Measurements from ENCODE around the gene FCRLB. TPM values are rescaled to one million over a fixed set of nuclear protein-coding genes. Genes with fewer than 3 reads are reported as not detected.

FCRLB gene
- total and polyA plus RNA-seq, 9 of the 15 experiments (the other 6 are each of a cell fraction or from before 2014, with no cell fraction given) = 0.20 to 4.6 (median 1.3) TPM

- TF ChIP-seq, protein P1, sequence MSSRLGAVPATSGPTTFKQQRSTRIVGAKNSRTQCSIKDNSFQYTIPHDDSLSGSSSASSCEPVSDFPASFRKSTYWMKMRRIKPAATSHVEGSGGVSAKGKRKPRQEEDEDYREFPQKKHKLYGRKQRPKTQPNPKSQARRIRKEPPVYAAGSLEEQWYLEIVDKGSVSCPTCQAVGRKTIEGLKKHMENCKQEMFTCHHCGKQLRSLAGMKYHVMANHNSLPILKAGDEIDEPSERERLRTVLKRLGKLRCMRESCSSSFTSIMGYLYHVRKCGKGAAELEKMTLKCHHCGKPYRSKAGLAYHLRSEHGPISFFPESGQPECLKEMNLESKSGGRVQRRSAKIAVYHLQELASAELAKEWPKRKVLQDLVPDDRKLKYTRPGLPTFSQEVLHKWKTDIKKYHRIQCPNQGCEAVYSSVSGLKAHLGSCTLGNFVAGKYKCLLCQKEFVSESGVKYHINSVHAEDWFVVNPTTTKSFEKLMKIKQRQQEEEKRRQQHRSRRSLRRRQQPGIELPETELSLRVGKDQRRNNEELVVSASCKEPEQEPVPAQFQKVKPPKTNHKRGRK (tag; IDR thresholded peaks at IDR 0.05) = no peak
- TF ChIP-seq ZEB2 (IDR thresholded peaks at IDR 0.05) (peak; percentile 49; the same call in 1 of the 2 replicates), KHSRP (IDR thresholded peaks at IDR 0.05) (no peak), SMARCA4 (IDR thresholded peaks at IDR 0.05) (peak; percentile 44; the same call in 1 of the 2 replicates), ZNF583 (CRISPR knock-in tag; IDR thresholded peaks at IDR 0.05) (no peak), SMC3 (conservative IDR thresholded peaks at IDR 0.05; ENCODE audit: insufficient read depth, low read depth, low read length) (peak; percentile 27; the same call in 1 of the 2 replicates), CTCFL (IDR thresholded peaks at IDR 0.05; ENCODE audit: borderline replicate concordance, insufficient read depth, low read depth, low read length, poor library complexity, severe bottlenecking) (peak; percentile 90), ZBTB17 (CRISPR knock-in tag; IDR thresholded peaks at IDR 0.05) (no peak), ZMIZ1 (IDR thresholded peaks at IDR 0.05; ENCODE audit: low read depth in 2 of 2, low read length in 2 of 2) (no peak), PTRF (tag; IDR thresholded peaks at IDR 0.05) (no peak), MYBL2 (IDR thresholded peaks at IDR 0.05; ENCODE audit: low read depth) (no peak), MYBL2 (CRISPR knock-in tag; IDR thresholded peaks at IDR 0.05; ENCODE audit: borderline replicate concordance) (no peak)
- TF ChIP-seq, protein P2, sequence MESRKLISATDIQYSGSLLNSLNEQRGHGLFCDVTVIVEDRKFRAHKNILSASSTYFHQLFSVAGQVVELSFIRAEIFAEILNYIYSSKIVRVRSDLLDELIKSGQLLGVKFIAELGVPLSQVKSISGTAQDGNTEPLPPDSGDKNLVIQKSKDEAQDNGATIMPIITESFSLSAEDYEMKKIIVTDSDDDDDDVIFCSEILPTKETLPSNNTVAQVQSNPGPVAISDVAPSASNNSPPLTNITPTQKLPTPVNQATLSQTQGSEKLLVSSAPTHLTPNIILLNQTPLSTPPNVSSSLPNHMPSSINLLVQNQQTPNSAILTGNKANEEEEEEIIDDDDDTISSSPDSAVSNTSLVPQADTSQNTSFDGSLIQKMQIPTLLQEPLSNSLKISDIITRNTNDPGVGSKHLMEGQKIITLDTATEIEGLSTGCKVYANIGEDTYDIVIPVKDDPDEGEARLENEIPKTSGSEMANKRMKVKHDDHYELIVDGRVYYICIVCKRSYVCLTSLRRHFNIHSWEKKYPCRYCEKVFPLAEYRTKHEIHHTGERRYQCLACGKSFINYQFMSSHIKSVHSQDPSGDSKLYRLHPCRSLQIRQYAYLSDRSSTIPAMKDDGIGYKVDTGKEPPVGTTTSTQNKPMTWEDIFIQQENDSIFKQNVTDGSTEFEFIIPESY (CRISPR knock-in tag; IDR thresholded peaks at IDR 0.05) = peak; percentile 94
- TF ChIP-seq, protein P3, sequence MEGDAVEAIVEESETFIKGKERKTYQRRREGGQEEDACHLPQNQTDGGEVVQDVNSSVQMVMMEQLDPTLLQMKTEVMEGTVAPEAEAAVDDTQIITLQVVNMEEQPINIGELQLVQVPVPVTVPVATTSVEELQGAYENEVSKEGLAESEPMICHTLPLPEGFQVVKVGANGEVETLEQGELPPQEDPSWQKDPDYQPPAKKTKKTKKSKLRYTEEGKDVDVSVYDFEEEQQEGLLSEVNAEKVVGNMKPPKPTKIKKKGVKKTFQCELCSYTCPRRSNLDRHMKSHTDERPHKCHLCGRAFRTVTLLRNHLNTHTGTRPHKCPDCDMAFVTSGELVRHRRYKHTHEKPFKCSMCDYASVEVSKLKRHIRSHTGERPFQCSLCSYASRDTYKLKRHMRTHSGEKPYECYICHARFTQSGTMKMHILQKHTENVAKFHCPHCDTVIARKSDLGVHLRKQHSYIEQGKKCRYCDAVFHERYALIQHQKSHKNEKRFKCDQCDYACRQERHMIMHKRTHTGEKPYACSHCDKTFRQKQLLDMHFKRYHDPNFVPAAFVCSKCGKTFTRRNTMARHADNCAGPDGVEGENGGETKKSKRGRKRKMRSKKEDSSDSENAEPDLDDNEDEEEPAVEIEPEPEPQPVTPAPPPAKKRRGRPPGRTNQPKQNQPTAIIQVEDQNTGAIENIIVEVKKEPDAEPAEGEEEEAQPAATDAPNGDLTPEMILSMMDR (IDR thresholded peaks at IDR 0.05 in 2 of 3, conservative IDR thresholded peaks at IDR 0.05 in 1 of 3; ENCODE audit: insufficient read depth in 2 of 3, low read depth in 1 of 3, low read length in 3 of 3) = peak; percentile 57 to 72 (median 58)
These were observed 42.3 kb downstream of the FCRLB start (continued) for GRCh38 chr1:161763522-161764098.

Data from K562 (cell line).